HEK293 (cell line): ENCODE results near the gene HOXA4.

Source experiments
- CTCF ChIA-PET: fragments of 350-600 bp; formaldehyde crosslinking; extraction: SDS; loops from one replicate; lab custom pipeline; 2021; ENCODE audit warnings: antibody characterized with exemption; lab: Yijun Ruan, JAX
- POLR2A ChIA-PET: fragments of 300-600 bp; formaldehyde crosslinking; extraction: SDS; loops from one replicate; lab custom pipeline; 2020; ENCODE audit warnings: antibody characterized with exemption, inconsistent platforms; lab: Yijun Ruan, JAX
- H3K27ac ChIP-seq: fragments of 200-500 bp; sonication (Bioruptor generic); 2 replicates; pipeline ENCODE4 v1.5.1; 2014; ENCODE audit warnings: low read depth, low read length, control low read depth, inconsistent platforms; ENCODE audit errors: extremely low read depth
- H3K36me3 ChIP-seq, 2 experiments: fragments of 200-500 bp in 1 of 2; sonication (Bioruptor generic) in 1 of 2; 1 replicate in 1 of 2; 2 replicates in 1 of 2; pipeline ENCODE4 v1.5.1; 2014 to 2017; ENCODE audit warnings: inconsistent platforms in 2 of 2, low read length in 2 of 2; ENCODE audit not compliant: control insufficient read depth in 2 of 2, insufficient read depth in 1 of 2
- H3K4me1 ChIP-seq: fragments of 200-500 bp; sonication (Bioruptor generic); 2 replicates; pipeline ENCODE4 v1.5.1; 2014; ENCODE audit warnings: mild to moderate bottlenecking, low read length, inconsistent platforms; ENCODE audit not compliant: control insufficient read depth, insufficient read depth
- H3K4me3 ChIP-seq: 2 replicates; pipeline ENCODE4 v1.5.1; 2011; ENCODE audit warnings: low read depth, mild to moderate bottlenecking, control low read depth, low read length, moderate library complexity
- H3K9me3 ChIP-seq: fragments of 200-500 bp; sonication (Bioruptor generic); 2 replicates; pipeline ENCODE4 v1.5.1; 2014; ENCODE audit warnings: low read depth, low read length, inconsistent platforms; ENCODE audit not compliant: control insufficient read depth, insufficient read depth
- KLF8 ChIP-seq: fragments of 450-650 bp; formaldehyde crosslinking; IDR thresholded peaks from 2 replicates; pipeline ENCODE4 v1.5.1; 2016; ENCODE audit warnings: missing biosample characterization, missing genetic modification characterization
- PRDM2 ChIP-seq: fragments of 450-650 bp; formaldehyde crosslinking; IDR thresholded peaks from 2 replicates; pipeline ENCODE4 v1.5.1; 2016; ENCODE audit warnings: missing biosample characterization, missing genetic modification characterization, borderline replicate concordance
- PRDM6 ChIP-seq: fragments of 450-650 bp; formaldehyde crosslinking; IDR thresholded peaks from 2 replicates; pipeline ENCODE4 v1.5.1; 2017; ENCODE audit warnings: missing biosample characterization, missing genetic modification characterization
- ZBTB7A ChIP-seq: fragments of 450-650 bp; formaldehyde crosslinking; IDR thresholded peaks from 2 replicates; pipeline ENCODE4 v1.5.1; 2016; ENCODE audit warnings: low read depth, missing biosample characterization, missing genetic modification characterization
- ZNF133 ChIP-seq: fragments of 450-650 bp; formaldehyde crosslinking; IDR thresholded peaks from 2 replicates; pipeline ENCODE4 v1.5.1; 2016; ENCODE audit warnings: missing biosample characterization, missing genetic modification characterization
- ZNF391 ChIP-seq: fragments of 450-650 bp; formaldehyde crosslinking; IDR thresholded peaks from 2 replicates; pipeline ENCODE4 v1.5.1; 2016; ENCODE audit warnings: low read depth, missing biosample characterization, missing genetic modification characterization, borderline replicate concordance

The HOXA4 gene

GRCh38 chr7:27106181-27106900 lies 24.2 kb downstream of the HOXA4 start:
- H3K4me3 ChIP-seq: no peak overlapping the region
- TF ChIP-seq KLF8 (tag by site-specific recombination) (no peak), ZNF391 (no peak), ZNF133 (tag by site-specific recombination) (peak; percentile 30; the same call in 1 of the 2 replicates), PRDM6 (tag by site-specific recombination) (0 out of 2 replicates have a peak, but pooled peaks have one; percentile 15)
- CTCF ChIA-PET: interaction anchor here (1.9 kb wide), 1 partner anchor 10 kb away, joined by 11 read pairs; the partner anchor contains the start of gene HOXA1
- peaks cover 11 to 28% of the 10 kb centered on the region in 2 experiments for H3K36me3 ChIP-seq
- POLR2A ChIA-PET: interaction anchor here (2.0 kb wide), 1 partner anchor 10 kb away, joined by 8 read pairs; the partner anchor contains the start of gene HOXA1
- no peak overlapping the region for H3K27ac ChIP-seq
- H3K9me3 ChIP-seq: no peaks in the 10 kb centered on the region
- no peaks in the 10 kb centered on the region; the same call in none of the 2 replicates for H3K4me1 ChIP-seq

DNA sequence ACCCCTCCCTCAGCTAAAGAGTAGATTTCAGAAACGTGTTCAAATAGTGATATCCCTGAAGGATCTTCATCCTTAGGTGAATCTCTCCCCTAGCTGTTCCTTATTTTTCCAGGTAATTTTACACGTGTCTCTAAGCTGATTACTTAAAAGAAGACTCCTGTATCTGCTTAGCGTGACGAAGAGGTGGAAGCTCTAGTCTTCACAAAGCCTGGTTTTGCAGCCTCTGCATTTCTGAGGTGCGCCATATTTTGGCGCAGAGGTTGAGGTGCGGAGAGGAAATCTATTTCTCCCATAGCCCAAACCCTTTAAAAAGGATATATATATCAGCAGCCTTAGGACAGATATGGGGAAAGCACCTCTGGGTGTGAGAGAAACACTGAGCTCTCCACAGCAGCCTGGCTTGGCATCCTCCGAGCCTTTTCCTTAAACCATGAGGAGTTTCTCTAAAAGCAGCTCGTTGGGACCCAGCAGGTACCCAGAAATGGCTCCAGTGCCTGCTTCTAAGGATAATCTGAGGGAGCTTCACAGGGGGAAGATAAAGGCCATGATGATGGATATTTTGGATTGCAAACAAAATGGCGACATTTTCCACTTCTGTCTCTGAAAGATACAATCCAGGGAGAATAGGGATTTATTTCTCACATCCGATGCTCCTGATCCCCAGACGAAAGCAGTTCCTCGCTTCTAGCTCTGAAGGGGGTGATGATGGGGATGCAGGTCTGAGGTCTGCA lies 25.1 kb downstream of the HOXA4 start:
- POLR2A ChIA-PET: interaction anchor here (0.5 to 2.0 kb wide), 5 partner anchors 9 to 632 kb away, joined by 3 to 8 read pairs (median 4); partner anchors contain the start of gene HOXA1
- Histone ChIP-seq H3K4me3 (no peak overlapping the region), H3K4me1 (no peaks in the 10 kb centered on the region; the same call in 1 of the 2 replicates)

More for the DNA sequence above, 25.1 kb downstream of the HOXA4 start:
- Histone ChIP-seq H3K9me3 (no peaks in the 10 kb centered on the region), H3K27ac (no peak overlapping the region)
- no peak for TF ChIP-seq PRDM2 (tag by site-specific recombination)
- no peak for TF ChIP-seq ZBTB7A (tag by site-specific recombination)
- TF ChIP-seq, all 188 proteins: peak for 0
- CTCF ChIA-PET: interaction anchor here (0.7 to 1.9 kb wide), 3 partner anchors 9 to 252 kb away, joined by 3 to 11 read pairs (median 3); partner anchors contain the start of gene HOXA1
- H3K36me3 ChIP-seq: peaks cover 12 to 36% of the 10 kb centered on the region in 2 experiments
